ENCODE results near the gene C2CD3. TPM values are rescaled to one million over a fixed set of nuclear protein-coding genes. Genes with fewer than 3 reads are reported as not detected.

Gene C2CD3
- polyA plus RNA-seq, 1 experiment = 10.3 TPM

- TF ChIP-seq CTCF (IDR thresholded peaks at IDR 0.05; ENCODE audit: insufficient read depth, low read depth, low read length) = no peak
- POLR2A ChIA-PET = interaction anchor here (0.6 to 0.7 kb wide), 2 partner anchors 17 to 43 kb away, joined by 3 to 5 read pairs; no protein-coding TSS in a partner anchor
- CTCF ChIA-PET = interaction anchor here (0.6 to 0.9 kb wide), 2 partner anchors 8 to 197 kb away, joined by 3 to 5 read pairs; no protein-coding TSS in a partner anchor
- no peaks in the 10 kb centered on the region for H3K27me3 ChIP-seq (ENCODE audit: control insufficient read depth, insufficient read depth, low read length)
- DNase-seq (ENCODE audit: low read depth) = no peak
- H3K4me3 ChIP-seq (ENCODE audit: low read depth, low read length) = no peak overlapping the region
- no peaks in the 10 kb centered on the region for H3K36me3 ChIP-seq (ENCODE audit: control insufficient read depth, insufficient read depth, low read length)
Measured at GRCh38 chr11:74175920-74176319, 5.1 kb upstream of the C2CD3 start.

- Histone ChIP-seq H3K36me3 (ENCODE audit: control insufficient read depth, insufficient read depth, low read length) (no peaks in the 10 kb centered on the region), H3K4me3 (ENCODE audit: low read depth, low read length) (peak overlapping the region; percentile 84), H3K27me3 (ENCODE audit: control insufficient read depth, insufficient read depth, low read length) (no peaks in the 10 kb centered on the region)
- ChIA-PET CTCF (interaction anchor here (0.9 to 2.2 kb wide), 3 partner anchors 12 to 208 kb away, joined by 3 to 7 read pairs (median 5); no protein-coding TSS in a partner anchor), POLR2A (no interaction called here)
- no peak for TF ChIP-seq CTCF (IDR thresholded peaks at IDR 0.05; ENCODE audit: insufficient read depth, low read depth, low read length)
- DNase-seq (ENCODE audit: low read depth) = no peak
Measured at GRCh38 chr11:74171997-74172396, 1.2 kb upstream of the C2CD3 start.

- DNase-seq (ENCODE audit: low read depth) = no peak
- no peak for TF ChIP-seq CTCF (IDR thresholded peaks at IDR 0.05; ENCODE audit: insufficient read depth, low read depth, low read length)
- Histone ChIP-seq H3K27me3 (ENCODE audit: control insufficient read depth, insufficient read depth, low read length) (no peaks in the 10 kb centered on the region), H3K36me3 (ENCODE audit: control insufficient read depth, insufficient read depth, low read length) (peaks cover 2% of the 10 kb centered on the region; the same call in 1 of the 2 replicates), H3K4me3 (ENCODE audit: low read depth, low read length) (peak overlapping the region; percentile 84)
- POLR2A ChIA-PET = no interaction called here
- CTCF ChIA-PET = interaction anchor here (0.8 to 2.2 kb wide), 7 partner anchors 10 to 208 kb away, joined by 3 to 7 read pairs (median 4); no protein-coding TSS in a partner anchor
Measured at GRCh38 chr11:74171630-74171968, 797 bp upstream of the C2CD3 start.

- ChIA-PET POLR2A (interaction anchor here (0.6 kb wide), 1 partner anchor 209 kb away, joined by 5 read pairs; no protein-coding TSS in a partner anchor), CTCF (interaction anchor here (1.5 to 2.0 kb wide), 2 partner anchors 8 to 21 kb away, joined by 5 to 7 read pairs; no protein-coding TSS in a partner anchor)
- no peak for TF ChIP-seq CTCF (IDR thresholded peaks at IDR 0.05; ENCODE audit: insufficient read depth, low read depth, low read length)
- Histone ChIP-seq H3K36me3 (ENCODE audit: control insufficient read depth, insufficient read depth, low read length) (peaks cover 2% of the 10 kb centered on the region; the same call in 1 of the 2 replicates), H3K4me3 (ENCODE audit: low read depth, low read length) (peak overlapping the region; percentile 62), H3K27me3 (ENCODE audit: control insufficient read depth, insufficient read depth, low read length) (no peaks in the 10 kb centered on the region)
- no peak for DNase-seq (ENCODE audit: low read depth)
Measured at GRCh38 chr11:74169738-74170458, 904 bp downstream of the C2CD3 start.

DNA sequence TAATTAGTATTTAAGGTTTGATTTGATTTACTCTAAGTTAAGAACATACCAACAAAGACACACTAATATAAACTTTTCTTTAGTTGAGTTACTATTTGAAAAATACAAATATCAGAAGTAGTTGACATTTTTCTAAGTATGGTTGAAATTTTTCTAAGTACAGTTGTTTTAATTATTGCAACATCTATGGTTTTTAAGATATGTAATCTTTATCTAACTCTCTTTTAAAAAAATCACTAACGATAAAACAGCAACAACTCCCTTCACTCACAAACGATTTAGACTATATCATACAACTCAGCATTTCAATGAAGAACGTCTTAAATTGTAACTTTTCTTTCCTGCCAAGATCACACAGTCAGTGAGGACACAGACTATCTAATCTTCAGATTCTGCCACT, 2.0 kb downstream of the C2CD3 start:
- Histone ChIP-seq H3K4me3 (ENCODE audit: low read depth, low read length) (no peak overlapping the region), H3K27me3 (ENCODE audit: control insufficient read depth, insufficient read depth, low read length) (no peaks in the 10 kb centered on the region), H3K36me3 (ENCODE audit: control insufficient read depth, insufficient read depth, low read length) (peaks cover 3% of the 10 kb centered on the region; the same call in 1 of the 2 replicates)
- DNase-seq (ENCODE audit: low read depth) = no peak
- POLR2A ChIA-PET = no interaction called here
- TF ChIP-seq CTCF (IDR thresholded peaks at IDR 0.05; ENCODE audit: insufficient read depth, low read depth, low read length) = no peak
- CTCF ChIA-PET = no interaction called here
